OCI-LY1 (cell line): ENCODE data around the gene NDUFB1.

Source experiments
- H2AFZ ChIP-seq: fragments of 200-600 bp; sonication (generic), shearing (Covaris generic); 2 replicates; pipeline ENCODE4 v1.6.0; 2014; ENCODE audit warnings: antibody characterized with exemption, mild to moderate bottlenecking, low read length
- H3F3A ChIP-seq: fragments of 200-600 bp; sonication (generic), shearing (Covaris generic); 2 replicates; pipeline ENCODE4 v1.6.0; 2014; ENCODE audit warnings: mild to moderate bottlenecking, antibody characterized with exemption, low read length, moderate library complexity; ENCODE audit not compliant: insufficient read depth
- H3K27ac ChIP-seq: fragments of 200-600 bp; sonication (generic); 2 replicates; pipeline ENCODE4 v1.5.1; 2014; ENCODE audit warnings: low read length, mixed run types, mild to moderate bottlenecking, low read depth; ENCODE audit not compliant: poor library complexity, severe bottlenecking
- H3K27me3 ChIP-seq: fragments of 200-600 bp; sonication (generic); 2 replicates; pipeline ENCODE4 v1.6.0; 2014; ENCODE audit warnings: antibody characterized with exemption, mild to moderate bottlenecking, low read length, moderate library complexity; ENCODE audit not compliant: insufficient read depth
- H3K36me3 ChIP-seq: fragments of 200-600 bp; sonication (generic); 2 replicates; pipeline ENCODE4 v1.6.1; 2014; ENCODE audit warnings: mild to moderate bottlenecking, antibody characterized with exemption, low read length, moderate library complexity, mixed read lengths; ENCODE audit not compliant: insufficient read depth
- H3K4me1 ChIP-seq: fragments of 200-600 bp; sonication (generic); 2 replicates; pipeline ENCODE4 v1.5.1; 2014; ENCODE audit warnings: mild to moderate bottlenecking, low read length, moderate library complexity; ENCODE audit not compliant: insufficient read depth, severe bottlenecking
- H3K4me2 ChIP-seq: fragments of 200-600 bp; sonication (generic), shearing (Covaris generic); 2 replicates; pipeline ENCODE4 v1.6.1; 2014; ENCODE audit warnings: low read length
- H3K4me3 ChIP-seq: fragments of 200-600 bp; sonication (generic); 2 replicates; pipeline ENCODE4 v1.5.1; 2014; ENCODE audit warnings: low read length, low read depth, mild to moderate bottlenecking, mixed read lengths; ENCODE audit not compliant: poor library complexity, severe bottlenecking
- H3K79me2 ChIP-seq: fragments of 200-600 bp; shearing (Covaris generic); 2 replicates; pipeline ENCODE4 v1.6.1; 2016; ENCODE audit warnings: mixed run types, low read length, mixed read lengths; ENCODE audit not compliant: insufficient read depth
- H3K9ac ChIP-seq: fragments of 200-600 bp; sonication (generic), shearing (Covaris generic); 2 replicates; pipeline ENCODE4 v1.6.1; 2014; ENCODE audit warnings: mild to moderate bottlenecking, low read length, mixed read lengths
- H3K9me2 ChIP-seq: fragments of 200-600 bp; sonication (generic), shearing (Covaris generic); 2 replicates; pipeline ENCODE4 v1.6.1; 2014; ENCODE audit warnings: low read depth, mild to moderate bottlenecking, low read length, mixed read lengths
- H3K9me3 ChIP-seq: fragments of 200-600 bp; shearing (Covaris generic); 2 replicates; pipeline ENCODE4 v1.6.1; 2014; ENCODE audit warnings: low read length, mixed read lengths
- H4K20me1 ChIP-seq: fragments of 200-600 bp; sonication (generic), shearing (Covaris generic); 2 replicates; pipeline ENCODE4 v1.6.0; 2016; ENCODE audit warnings: mild to moderate bottlenecking, low read length; ENCODE audit not compliant: insufficient read depth
- CTCF ChIP-seq: fragments of 200-600 bp; sonication (generic), shearing (Covaris generic); IDR thresholded peaks from 2 replicates; pipeline ENCODE4 v1.5.1; 2017; ENCODE audit warnings: mild to moderate bottlenecking, antibody characterized with exemption, low read length, moderate library complexity, mixed read lengths
- EZH2 ChIP-seq: fragments of 200-600 bp; sonication (generic), shearing (Covaris generic); IDR thresholded peaks from 2 replicates; pipeline ENCODE4 v1.8.0; 2017; ENCODE audit warnings: borderline replicate concordance, mixed run types, mild to moderate bottlenecking, antibody characterized with exemption, low read length, moderate library complexity, mixed read lengths

The NDUFB1 gene

GRCh38 chr14:92121207-92121669 lies 268 bp downstream of the NDUFB1 start:
- no peaks in the 10 kb centered on the region for H4K20me1 ChIP-seq
- no peak overlapping the region for H2AFZ ChIP-seq
- H3K36me3 ChIP-seq = peaks cover 62% of the 10 kb centered on the region
- peaks cover 40% of the 10 kb centered on the region for H3K4me1 ChIP-seq
- H3K4me2 ChIP-seq = peak overlapping the region; percentile 81
- H3K9ac ChIP-seq = peak overlapping the region; percentile 98
- peak overlapping the region; percentile 73 for H3K27ac ChIP-seq
- H3F3A ChIP-seq = peaks cover 3% of the 10 kb centered on the region; the same call in 1 of the 2 replicates
- no peaks in the 10 kb centered on the region for H3K9me3 ChIP-seq
- TF ChIP-seq CTCF = no peak
- TF ChIP-seq EZH2 = no peak
- peaks cover 18% of the 10 kb centered on the region for H3K79me2 ChIP-seq
- no peaks in the 10 kb centered on the region for H3K27me3 ChIP-seq
- H3K4me3 ChIP-seq = peak overlapping the region; percentile 96
- H3K9me2 ChIP-seq = no peaks in the 10 kb centered on the region

- H3K9me3 ChIP-seq = no peaks in the 10 kb centered on the region
- H3F3A ChIP-seq = no peaks in the 10 kb centered on the region; the same call in 1 of the 2 replicates
- no peak overlapping the region for H3K4me3 ChIP-seq
- H3K27ac ChIP-seq = peak overlapping the region; percentile 88
- H3K36me3 ChIP-seq = no peaks in the 10 kb centered on the region
- H4K20me1 ChIP-seq = no peaks in the 10 kb centered on the region
- H3K27me3 ChIP-seq = no peaks in the 10 kb centered on the region
- no peak overlapping the region for H2AFZ ChIP-seq
- TF ChIP-seq EZH2 (no peak), CTCF (no peak)
- peaks cover 38% of the 10 kb centered on the region for H3K4me1 ChIP-seq
- H3K79me2 ChIP-seq = peaks cover 9% of the 10 kb centered on the region
- H3K9me2 ChIP-seq = no peaks in the 10 kb centered on the region
- H3K9ac ChIP-seq = no peak overlapping the region
- no peak overlapping the region for H3K4me2 ChIP-seq
These were observed 12.0 kb downstream of the NDUFB1 start for GRCh38 chr14:92109490-92109889.

GRCh38 chr14:92108345-92109254 lies 12.9 kb downstream of the NDUFB1 start:
- peak overlapping the region; percentile 27; the same call in 1 of the 2 replicates for H3K9ac ChIP-seq
- H2AFZ ChIP-seq = peak overlapping the region; percentile 65; the same call in 1 of the 2 replicates
- peak overlapping the region; percentile 88 for H3K27ac ChIP-seq
- H3K4me3 ChIP-seq = peak overlapping the region; percentile 40
- no peaks in the 10 kb centered on the region for H3K36me3 ChIP-seq
- no peaks in the 10 kb centered on the region for H3K9me2 ChIP-seq
- no peaks in the 10 kb centered on the region for H3F3A ChIP-seq
- H3K27me3 ChIP-seq = no peaks in the 10 kb centered on the region
- TF ChIP-seq CTCF (no peak), EZH2 (no peak)
- peaks cover 14% of the 10 kb centered on the region for H3K79me2 ChIP-seq
- no peaks in the 10 kb centered on the region for H3K9me3 ChIP-seq
- H4K20me1 ChIP-seq = no peaks in the 10 kb centered on the region
- peaks cover 39% of the 10 kb centered on the region for H3K4me1 ChIP-seq
- H3K4me2 ChIP-seq = peak overlapping the region; percentile 59
